Measurements from ENCODE around the gene SIVA1.

DNA sequence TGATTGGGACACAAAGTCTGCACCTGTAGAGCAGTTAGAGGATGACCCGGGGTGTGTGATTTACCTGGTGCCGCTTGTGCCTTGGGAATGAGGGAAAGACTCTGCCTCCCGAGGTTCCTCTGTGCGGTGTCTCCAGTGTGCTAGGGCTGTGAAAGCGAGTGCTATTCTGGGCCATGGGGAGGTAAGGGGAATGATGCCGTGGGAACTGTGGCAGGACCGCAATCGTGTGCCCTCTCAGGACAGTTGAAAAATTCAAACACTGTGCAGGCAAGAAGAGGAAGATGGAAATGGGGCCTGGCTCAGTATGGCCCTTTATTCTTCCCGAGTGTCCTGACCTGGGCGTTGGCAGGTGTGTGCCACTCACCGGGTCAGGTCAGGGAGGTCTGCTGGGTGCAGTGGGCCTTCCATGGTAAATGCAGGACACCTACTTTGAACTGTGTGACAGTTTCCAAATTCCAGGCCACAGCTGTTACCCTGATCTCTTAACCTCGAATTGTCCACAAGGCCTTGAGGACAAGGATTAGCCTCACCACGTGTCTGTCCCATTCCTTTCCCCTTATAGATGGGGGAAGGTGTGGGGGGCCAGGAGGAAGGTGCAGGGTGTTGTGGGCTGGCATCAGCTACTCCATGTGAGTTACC lies 1.4 kb downstream of the SIVA1 start:
- TF ChIP-seq, protein P1, sequence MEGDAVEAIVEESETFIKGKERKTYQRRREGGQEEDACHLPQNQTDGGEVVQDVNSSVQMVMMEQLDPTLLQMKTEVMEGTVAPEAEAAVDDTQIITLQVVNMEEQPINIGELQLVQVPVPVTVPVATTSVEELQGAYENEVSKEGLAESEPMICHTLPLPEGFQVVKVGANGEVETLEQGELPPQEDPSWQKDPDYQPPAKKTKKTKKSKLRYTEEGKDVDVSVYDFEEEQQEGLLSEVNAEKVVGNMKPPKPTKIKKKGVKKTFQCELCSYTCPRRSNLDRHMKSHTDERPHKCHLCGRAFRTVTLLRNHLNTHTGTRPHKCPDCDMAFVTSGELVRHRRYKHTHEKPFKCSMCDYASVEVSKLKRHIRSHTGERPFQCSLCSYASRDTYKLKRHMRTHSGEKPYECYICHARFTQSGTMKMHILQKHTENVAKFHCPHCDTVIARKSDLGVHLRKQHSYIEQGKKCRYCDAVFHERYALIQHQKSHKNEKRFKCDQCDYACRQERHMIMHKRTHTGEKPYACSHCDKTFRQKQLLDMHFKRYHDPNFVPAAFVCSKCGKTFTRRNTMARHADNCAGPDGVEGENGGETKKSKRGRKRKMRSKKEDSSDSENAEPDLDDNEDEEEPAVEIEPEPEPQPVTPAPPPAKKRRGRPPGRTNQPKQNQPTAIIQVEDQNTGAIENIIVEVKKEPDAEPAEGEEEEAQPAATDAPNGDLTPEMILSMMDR (tag by site-specific recombination; IDR thresholded peaks at IDR 0.05), result no peak
- no peak for TF ChIP-seq ZNF510 (tag by site-specific recombination; IDR thresholded peaks at IDR 0.05; ENCODE audit: insufficient replicate concordance)
- no peak for TF ChIP-seq YY1 (tag by site-specific recombination; IDR thresholded peaks at IDR 0.05)
- TF ChIP-seq, protein P2, sequence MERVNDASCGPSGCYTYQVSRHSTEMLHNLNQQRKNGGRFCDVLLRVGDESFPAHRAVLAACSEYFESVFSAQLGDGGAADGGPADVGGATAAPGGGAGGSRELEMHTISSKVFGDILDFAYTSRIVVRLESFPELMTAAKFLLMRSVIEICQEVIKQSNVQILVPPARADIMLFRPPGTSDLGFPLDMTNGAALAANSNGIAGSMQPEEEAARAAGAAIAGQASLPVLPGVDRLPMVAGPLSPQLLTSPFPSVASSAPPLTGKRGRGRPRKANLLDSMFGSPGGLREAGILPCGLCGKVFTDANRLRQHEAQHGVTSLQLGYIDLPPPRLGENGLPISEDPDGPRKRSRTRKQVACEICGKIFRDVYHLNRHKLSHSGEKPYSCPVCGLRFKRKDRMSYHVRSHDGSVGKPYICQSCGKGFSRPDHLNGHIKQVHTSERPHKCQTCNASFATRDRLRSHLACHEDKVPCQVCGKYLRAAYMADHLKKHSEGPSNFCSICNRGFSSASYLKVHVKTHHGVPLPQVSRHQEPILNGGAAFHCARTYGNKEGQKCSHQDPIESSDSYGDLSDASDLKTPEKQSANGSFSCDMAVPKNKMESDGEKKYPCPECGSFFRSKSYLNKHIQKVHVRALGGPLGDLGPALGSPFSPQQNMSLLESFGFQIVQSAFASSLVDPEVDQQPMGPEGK (tag by site-specific recombination; IDR thresholded peaks at IDR 0.05), result no peak
- no peak for TF ChIP-seq ZNF174 (tag by site-specific recombination; IDR thresholded peaks at IDR 0.05)
- TF ChIP-seq, protein P3, sequence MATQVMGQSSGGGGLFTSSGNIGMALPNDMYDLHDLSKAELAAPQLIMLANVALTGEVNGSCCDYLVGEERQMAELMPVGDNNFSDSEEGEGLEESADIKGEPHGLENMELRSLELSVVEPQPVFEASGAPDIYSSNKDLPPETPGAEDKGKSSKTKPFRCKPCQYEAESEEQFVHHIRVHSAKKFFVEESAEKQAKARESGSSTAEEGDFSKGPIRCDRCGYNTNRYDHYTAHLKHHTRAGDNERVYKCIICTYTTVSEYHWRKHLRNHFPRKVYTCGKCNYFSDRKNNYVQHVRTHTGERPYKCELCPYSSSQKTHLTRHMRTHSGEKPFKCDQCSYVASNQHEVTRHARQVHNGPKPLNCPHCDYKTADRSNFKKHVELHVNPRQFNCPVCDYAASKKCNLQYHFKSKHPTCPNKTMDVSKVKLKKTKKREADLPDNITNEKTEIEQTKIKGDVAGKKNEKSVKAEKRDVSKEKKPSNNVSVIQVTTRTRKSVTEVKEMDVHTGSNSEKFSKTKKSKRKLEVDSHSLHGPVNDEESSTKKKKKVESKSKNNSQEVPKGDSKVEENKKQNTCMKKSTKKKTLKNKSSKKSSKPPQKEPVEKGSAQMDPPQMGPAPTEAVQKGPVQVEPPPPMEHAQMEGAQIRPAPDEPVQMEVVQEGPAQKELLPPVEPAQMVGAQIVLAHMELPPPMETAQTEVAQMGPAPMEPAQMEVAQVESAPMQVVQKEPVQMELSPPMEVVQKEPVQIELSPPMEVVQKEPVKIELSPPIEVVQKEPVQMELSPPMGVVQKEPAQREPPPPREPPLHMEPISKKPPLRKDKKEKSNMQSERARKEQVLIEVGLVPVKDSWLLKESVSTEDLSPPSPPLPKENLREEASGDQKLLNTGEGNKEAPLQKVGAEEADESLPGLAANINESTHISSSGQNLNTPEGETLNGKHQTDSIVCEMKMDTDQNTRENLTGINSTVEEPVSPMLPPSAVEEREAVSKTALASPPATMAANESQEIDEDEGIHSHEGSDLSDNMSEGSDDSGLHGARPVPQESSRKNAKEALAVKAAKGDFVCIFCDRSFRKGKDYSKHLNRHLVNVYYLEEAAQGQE (tag by site-specific recombination; IDR thresholded peaks at IDR 0.05), result no peak
- no peak for TF ChIP-seq ZNF785 (tag by site-specific recombination; IDR thresholded peaks at IDR 0.05)
- no peak for TF ChIP-seq ZNF354C (tag by site-specific recombination; IDR thresholded peaks at IDR 0.05; ENCODE audit: borderline replicate concordance, low read depth)
- TF ChIP-seq, protein P4, sequence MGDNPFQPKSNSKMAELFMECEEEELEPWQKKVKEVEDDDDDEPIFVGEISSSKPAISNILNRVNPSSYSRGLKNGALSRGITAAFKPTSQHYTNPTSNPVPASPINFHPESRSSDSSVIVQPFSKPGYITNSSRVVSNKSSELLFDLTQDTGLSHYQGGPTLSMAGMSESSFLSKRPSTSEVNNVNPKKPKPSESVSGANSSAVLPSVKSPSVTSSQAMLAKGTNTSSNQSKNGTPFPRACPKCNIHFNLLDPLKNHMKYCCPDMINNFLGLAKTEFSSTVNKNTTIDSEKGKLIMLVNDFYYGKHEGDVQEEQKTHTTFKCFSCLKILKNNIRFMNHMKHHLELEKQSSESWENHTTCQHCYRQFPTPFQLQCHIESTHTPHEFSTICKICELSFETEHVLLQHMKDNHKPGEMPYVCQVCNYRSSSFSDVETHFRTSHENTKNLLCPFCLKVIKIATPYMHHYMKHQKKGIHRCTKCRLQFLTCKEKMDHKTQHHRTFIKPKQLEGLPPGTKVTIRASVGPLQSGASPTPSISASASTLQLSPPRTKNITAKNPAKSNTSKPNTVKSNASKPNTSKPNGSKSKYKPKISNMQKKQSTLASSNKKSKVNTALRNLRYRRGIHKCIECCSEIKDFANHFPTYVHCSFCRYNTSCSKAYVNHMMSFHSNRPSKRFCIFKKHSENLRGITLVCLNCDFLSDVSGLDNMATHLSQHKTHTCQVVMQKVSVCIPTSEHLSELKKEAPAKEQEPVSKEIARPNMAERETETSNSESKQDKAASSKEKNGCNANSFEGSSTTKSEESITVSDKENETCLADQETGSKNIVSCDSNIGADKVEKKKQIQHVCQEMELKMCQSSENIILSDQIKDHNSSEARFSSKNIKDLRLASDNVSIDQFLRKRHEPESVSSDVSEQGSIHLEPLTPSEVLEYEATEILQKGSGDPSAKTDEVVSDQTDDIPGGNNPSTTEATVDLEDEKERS (tag by site-specific recombination; IDR thresholded peaks at IDR 0.05), result no peak
- no peak for TF ChIP-seq ZFP41 (tag by site-specific recombination; IDR thresholded peaks at IDR 0.05; ENCODE audit: borderline replicate concordance)
- TF ChIP-seq, protein P5, sequence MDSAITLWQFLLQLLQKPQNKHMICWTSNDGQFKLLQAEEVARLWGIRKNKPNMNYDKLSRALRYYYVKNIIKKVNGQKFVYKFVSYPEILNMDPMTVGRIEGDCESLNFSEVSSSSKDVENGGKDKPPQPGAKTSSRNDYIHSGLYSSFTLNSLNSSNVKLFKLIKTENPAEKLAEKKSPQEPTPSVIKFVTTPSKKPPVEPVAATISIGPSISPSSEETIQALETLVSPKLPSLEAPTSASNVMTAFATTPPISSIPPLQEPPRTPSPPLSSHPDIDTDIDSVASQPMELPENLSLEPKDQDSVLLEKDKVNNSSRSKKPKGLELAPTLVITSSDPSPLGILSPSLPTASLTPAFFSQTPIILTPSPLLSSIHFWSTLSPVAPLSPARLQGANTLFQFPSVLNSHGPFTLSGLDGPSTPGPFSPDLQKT (IDR thresholded peaks at IDR 0.05; ENCODE audit: borderline replicate concordance, low read depth, low read length), result no peak
- TF ChIP-seq, protein P6, sequence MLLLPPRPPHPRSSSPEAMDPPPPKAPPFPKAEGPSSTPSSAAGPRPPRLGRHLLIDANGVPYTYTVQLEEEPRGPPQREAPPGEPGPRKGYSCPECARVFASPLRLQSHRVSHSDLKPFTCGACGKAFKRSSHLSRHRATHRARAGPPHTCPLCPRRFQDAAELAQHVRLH (tag by site-specific recombination; IDR thresholded peaks at IDR 0.05), result no peak
- TF ChIP-seq, protein P7, sequence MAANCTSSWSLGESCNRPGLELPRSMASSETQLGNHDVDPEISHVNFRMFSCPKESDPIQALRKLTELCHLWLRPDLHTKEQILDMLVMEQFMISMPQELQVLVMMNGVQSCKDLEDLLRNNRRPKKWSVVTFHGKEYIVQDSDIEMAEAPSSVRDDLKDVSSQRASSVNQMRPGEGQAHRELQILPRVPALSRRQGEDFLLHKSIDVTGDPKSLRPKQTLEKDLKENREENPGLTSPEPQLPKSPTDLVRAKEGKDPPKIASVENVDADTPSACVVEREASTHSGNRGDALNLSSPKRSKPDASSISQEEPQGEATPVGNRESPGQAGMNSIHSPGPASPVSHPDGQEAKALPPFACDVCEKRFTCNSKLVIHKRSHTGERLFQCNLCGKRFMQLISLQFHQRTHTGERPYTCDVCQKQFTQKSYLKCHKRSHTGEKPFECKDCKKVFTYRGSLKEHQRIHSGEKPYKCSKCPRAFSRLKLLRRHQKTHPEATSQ (tag by site-specific recombination; IDR thresholded peaks at IDR 0.05), result no peak
- TF ChIP-seq ZFP37 (tag by site-specific recombination; IDR thresholded peaks at IDR 0.05), result no peak
